Measurements from ENCODE around the gene GLRB.

The GLRB gene

GRCh38 chr4:157095716-157096115, 19.8 kb downstream of the GLRB start:
- peak overlapping the region; percentile 6; the same call in 1 of the 2 replicates for H2AFZ ChIP-seq (ENCODE audit: low read depth, low read length)
- no peak for TF ChIP-seq CTCF (IDR thresholded peaks at IDR 0.05; ENCODE audit: low read depth, low read length)
- TF ChIP-seq EZH2phosphoT487 (IDR thresholded peaks at IDR 0.05; ENCODE audit: low read depth): no peak
- H3K4me2 ChIP-seq (ENCODE audit: low read length): no peak overlapping the region
- no peak overlapping the region for H3K4me3 ChIP-seq (ENCODE audit: low read length)
- H4K20me1 ChIP-seq (ENCODE audit: insufficient read depth, low read length): no peaks in the 10 kb centered on the region
- no peaks in the 10 kb centered on the region for H3K9me3 ChIP-seq (ENCODE audit: insufficient read depth, low read length)
- H3K9ac ChIP-seq (ENCODE audit: low read length): no peak overlapping the region
- no peaks in the 10 kb centered on the region for H3K79me2 ChIP-seq (ENCODE audit: low read length)
- no peaks in the 10 kb centered on the region for H3K27me3 ChIP-seq (ENCODE audit: low read depth, low read length)
- no peaks in the 10 kb centered on the region for H3K4me1 ChIP-seq (ENCODE audit: low read length)
- H3K27ac ChIP-seq (ENCODE audit: low read length): no peak overlapping the region
- no peaks in the 10 kb centered on the region for H3K36me3 ChIP-seq (replicated peaks; ENCODE audit: low read depth, low read length)

DNA sequence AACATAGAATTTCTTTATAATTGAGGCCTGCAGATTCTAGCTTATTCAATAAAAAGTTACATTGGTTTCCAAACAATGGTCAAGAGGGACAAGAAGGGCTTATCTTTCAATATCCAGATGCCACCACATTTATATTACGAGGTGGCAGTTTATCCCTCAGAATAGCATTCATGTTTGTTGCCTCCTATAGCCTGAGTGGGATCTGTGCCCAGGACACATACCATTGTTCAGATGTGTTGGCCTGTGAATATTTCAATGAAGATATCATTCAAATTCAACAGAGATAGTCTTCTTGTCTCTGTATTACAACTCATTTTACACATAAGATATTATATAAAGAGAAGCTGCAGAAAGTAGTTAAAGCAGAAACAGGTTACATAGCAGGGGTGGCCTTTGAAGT, 20.5 kb downstream of the GLRB start:
- Histone ChIP-seq H3K9ac (ENCODE audit: low read length) (no peak overlapping the region), H2AFZ (ENCODE audit: low read depth, low read length) (no peak overlapping the region), H4K20me1 (ENCODE audit: insufficient read depth, low read length) (no peaks in the 10 kb centered on the region), H3K27me3 (ENCODE audit: low read depth, low read length) (no peaks in the 10 kb centered on the region), H3K27ac (ENCODE audit: low read length) (no peak overlapping the region), H3K9me3 (ENCODE audit: insufficient read depth, low read length) (no peaks in the 10 kb centered on the region), H3K4me2 (ENCODE audit: low read length) (no peak overlapping the region), H3K79me2 (ENCODE audit: low read length) (no peaks in the 10 kb centered on the region), H3K4me3 (ENCODE audit: low read length) (no peak overlapping the region), H3K4me1 (ENCODE audit: low read length) (no peaks in the 10 kb centered on the region), H3K36me3 (replicated peaks; ENCODE audit: low read depth, low read length) (no peaks in the 10 kb centered on the region)
- no peak for TF ChIP-seq CTCF (IDR thresholded peaks at IDR 0.05; ENCODE audit: low read depth, low read length)
- TF ChIP-seq EZH2phosphoT487 (IDR thresholded peaks at IDR 0.05; ENCODE audit: low read depth): no peak

DNA sequence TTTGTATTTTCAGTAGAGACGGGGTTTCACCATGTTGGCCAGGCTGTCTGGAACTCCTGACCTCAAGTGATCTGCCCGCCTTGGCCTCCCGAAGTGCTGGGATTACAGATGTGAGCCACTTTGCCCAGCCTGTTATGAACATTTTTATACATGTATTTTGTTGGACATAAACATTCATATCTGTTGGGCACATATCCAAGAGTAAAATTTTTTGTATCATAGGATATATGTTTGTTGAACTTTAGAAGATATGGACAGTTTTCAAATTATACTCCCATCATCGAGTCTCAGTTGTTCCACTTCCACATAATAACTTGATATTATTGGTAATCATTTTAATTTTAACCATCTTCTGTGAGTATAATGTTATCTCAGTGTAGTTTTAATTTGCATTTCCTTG, 23.6 kb downstream of the GLRB start:
- Histone ChIP-seq H2AFZ (ENCODE audit: low read depth, low read length) (no peak overlapping the region), H3K4me2 (ENCODE audit: low read length) (no peak overlapping the region), H3K36me3 (replicated peaks; ENCODE audit: low read depth, low read length) (no peaks in the 10 kb centered on the region), H3K27me3 (ENCODE audit: low read depth, low read length) (no peaks in the 10 kb centered on the region), H3K4me3 (ENCODE audit: low read length) (no peak overlapping the region), H3K27ac (ENCODE audit: low read length) (no peak overlapping the region), H3K9ac (ENCODE audit: low read length) (no peak overlapping the region), H3K79me2 (ENCODE audit: low read length) (no peaks in the 10 kb centered on the region), H3K9me3 (ENCODE audit: insufficient read depth, low read length) (no peaks in the 10 kb centered on the region), H4K20me1 (ENCODE audit: insufficient read depth, low read length) (no peaks in the 10 kb centered on the region), H3K4me1 (ENCODE audit: low read length) (no peaks in the 10 kb centered on the region)
- no peak for TF ChIP-seq EZH2phosphoT487 (IDR thresholded peaks at IDR 0.05; ENCODE audit: low read depth)
- TF ChIP-seq CTCF (IDR thresholded peaks at IDR 0.05; ENCODE audit: low read depth, low read length): no peak

DNA sequence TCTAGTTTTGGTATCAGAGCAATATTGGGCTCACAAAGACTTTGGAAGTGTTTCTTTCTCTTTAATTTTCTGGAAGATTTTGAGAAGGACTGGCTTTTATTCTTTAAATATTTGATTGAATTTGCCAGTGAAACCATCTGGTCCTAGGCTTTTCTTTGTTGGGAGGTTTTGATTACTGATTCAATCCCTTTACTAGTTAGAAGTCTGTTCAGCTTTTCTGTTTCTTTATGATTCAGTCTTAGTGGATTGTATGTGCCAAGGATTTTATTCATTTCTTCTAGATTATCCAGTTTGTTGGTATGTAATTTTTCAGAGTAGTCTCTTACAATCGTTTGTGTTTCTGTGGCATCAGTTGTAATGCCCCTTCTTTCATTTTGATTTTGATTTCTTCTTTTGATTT, 28.6 kb downstream of the GLRB start:
- H3K79me2 ChIP-seq (ENCODE audit: low read length): no peaks in the 10 kb centered on the region
- H3K9me3 ChIP-seq (ENCODE audit: insufficient read depth, low read length): no peaks in the 10 kb centered on the region
- no peak overlapping the region for H3K9ac ChIP-seq (ENCODE audit: low read length)
- no peaks in the 10 kb centered on the region for H3K36me3 ChIP-seq (replicated peaks; ENCODE audit: low read depth, low read length)
- no peaks in the 10 kb centered on the region for H3K27me3 ChIP-seq (ENCODE audit: low read depth, low read length)
- no peak overlapping the region for H2AFZ ChIP-seq (ENCODE audit: low read depth, low read length)
- no peak overlapping the region for H3K4me2 ChIP-seq (ENCODE audit: low read length)
- H4K20me1 ChIP-seq (ENCODE audit: insufficient read depth, low read length): no peaks in the 10 kb centered on the region
- H3K27ac ChIP-seq (ENCODE audit: low read length): no peak overlapping the region
- no peaks in the 10 kb centered on the region for H3K4me1 ChIP-seq (ENCODE audit: low read length)
- TF ChIP-seq EZH2phosphoT487 (IDR thresholded peaks at IDR 0.05; ENCODE audit: low read depth): no peak
- no peak for TF ChIP-seq CTCF (IDR thresholded peaks at IDR 0.05; ENCODE audit: low read depth, low read length)
- H3K4me3 ChIP-seq (ENCODE audit: low read length): no peak overlapping the region
